Lung microvascular endothelial cell (primary cell): ENCODE data around the gene CRIP3. TPM values are rescaled to one million over a fixed set of nuclear protein-coding genes. Genes with fewer than 3 reads are reported as not detected.

Experiments
- DNase-seq, 2 donors: peaks; one replicate each; pipeline versions ENCODE4 v3.0.0 to v3.0.0-alpha.2; 2010; ENCODE audit warnings: low read depth in 2 of 2
- total RNA-seq: library from RNA; depleted of rRNA; stranded (reverse); fragments of >200 nt; gene quantifications from 2 replicates; pipeline ENCODE4 v1.2.1, GENCODE V29; 2014

The CRIP3 gene
- total RNA-seq, 1 donor from 2014 or later, result not detected

- no peak for DNase-seq
These were observed 51.1 kb downstream of the CRIP3 start for GRCh38 chr6:43257367-43258145.

DNA sequence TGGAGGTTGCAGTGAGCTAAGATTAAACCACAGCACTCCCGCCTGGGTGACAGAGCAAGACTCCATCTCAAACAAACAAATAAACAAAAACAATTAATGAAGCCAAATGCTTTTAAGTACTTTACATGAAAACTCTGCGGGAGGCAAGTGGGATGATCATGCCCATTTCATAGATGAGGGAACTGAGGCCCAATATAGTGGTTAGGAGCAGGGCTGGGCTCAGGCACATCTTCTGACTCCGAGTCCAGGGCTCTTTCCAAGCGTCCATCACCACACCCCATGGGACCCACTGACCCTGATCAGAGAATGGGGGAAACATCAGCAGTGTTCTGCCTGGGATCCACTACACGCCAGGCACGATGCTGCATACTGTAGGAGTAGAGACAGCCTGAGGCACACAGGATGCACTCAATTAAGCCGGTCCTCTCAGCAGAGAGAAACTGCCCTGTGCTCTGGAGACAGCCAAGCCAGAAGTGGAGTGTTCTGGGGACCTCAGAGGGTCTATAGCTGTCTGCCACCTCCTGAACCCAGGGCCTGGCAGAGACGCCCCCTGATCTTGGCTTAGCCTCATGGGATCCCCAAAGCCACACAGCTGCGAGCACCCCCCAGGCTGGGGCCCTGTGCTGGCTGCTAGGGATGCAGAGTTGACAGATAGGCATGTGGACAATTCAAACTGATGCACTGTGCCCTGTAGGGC lies 51.8 kb downstream of the CRIP3 start:
- DNase-seq, result no peak

Other genes starting within 250 kb of the CRIP3 start
- 9.4 and 11.3 TPM in 2 replicates for gene MRPL2, start 249.4 kb downstream of the CRIP3 start, total RNA-seq
- 13.1 and 19.2 TPM in 2 replicates for gene KLC4, start 249.2 kb downstream of the CRIP3 start, total RNA-seq
- 17.2 and 26.8 TPM in 2 replicates for gene PTK7, start 232.5 kb downstream of the CRIP3 start, total RNA-seq
- 8.3 and 12.7 TPM in 2 replicates for gene SRF, start 137.6 kb downstream of the CRIP3 start, total RNA-seq
- gene CUL9, start 126.6 kb downstream of the CRIP3 start, total RNA-seq, result 11.6 and 19.6 TPM in 2 replicates
- gene DNPH1, start 79.3 kb downstream of the CRIP3 start, total RNA-seq, result 26.8 and 50.3 TPM in 2 replicates
- under 0.01 TPM in 1 of 2 replicates, not detected in the other for gene TTBK1, start 65.3 kb downstream of the CRIP3 start, total RNA-seq
- not detected in 2 replicates for gene SLC22A7, start 10.6 kb downstream of the CRIP3 start, total RNA-seq
- gene ZNF318, start 60.8 kb upstream of the CRIP3 start, total RNA-seq, result 3.9 and 5.6 TPM in 2 replicates
- gene ABCC10, start 118.7 kb upstream of the CRIP3 start, total RNA-seq, result 10.2 and 17.1 TPM in 2 replicates
- 0.22 and 1.2 TPM in 2 replicates for gene DLK2, start 146.7 kb upstream of the CRIP3 start, total RNA-seq
- gene TJAP1, start 168.7 kb upstream of the CRIP3 start, total RNA-seq, result 4.6 and 6.5 TPM in 2 replicates
- gene LRRC73, start 201.5 kb upstream of the CRIP3 start, total RNA-seq, result under 0.01 TPM in 2 replicates
- 94.1 and 137 TPM in 2 replicates for gene YIPF3, start 208.1 kb upstream of the CRIP3 start, total RNA-seq
- gene POLR1C, start 208.3 kb upstream of the CRIP3 start, total RNA-seq, result 23.8 and 27.0 TPM in 2 replicates